AG10803 (cell line): Measurements from ENCODE around the gene KLK13.
A peak's percentile ranks its signal among the peaks of the same experiment; 100 is the strongest.

Experiments used
- DNase-seq: peaks from one replicate; pipeline ENCODE4 v3.0.0; 2010; ENCODE audit warnings: low read depth
- H3K4me3 ChIP-seq: 2 replicates; pipeline ENCODE4 v1.5.1; 2011; ENCODE audit warnings: mild to moderate bottlenecking, low read length, control low read depth
- TF ChIP-seq, protein P1 (sequence below): conservative IDR thresholded peaks from 2 replicates; pipeline ENCODE4 v1.5.1; 2011; ENCODE audit warnings: mild to moderate bottlenecking, low read length, control low read depth, inconsistent platforms

KLK13 gene

DNA sequence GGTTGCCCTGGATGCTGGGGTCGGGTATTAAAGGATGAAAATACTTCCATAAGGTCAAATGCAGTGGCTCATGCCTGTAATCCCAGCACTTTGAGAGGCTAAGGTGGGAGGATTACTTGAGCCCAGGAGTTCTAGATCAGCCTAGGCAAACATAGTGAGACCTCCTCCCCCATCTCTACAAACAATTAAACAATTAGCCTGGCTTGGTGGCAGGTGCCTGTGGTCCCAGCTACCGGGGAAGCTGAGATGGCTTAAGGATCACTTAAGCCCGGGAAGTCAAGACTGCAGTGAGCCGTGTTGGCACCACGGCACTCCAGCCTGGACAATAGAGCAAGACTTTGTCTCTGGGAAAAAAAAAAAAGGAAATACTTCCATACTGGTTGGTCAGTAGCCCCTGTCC lies 40.0 kb downstream of the KLK13 start:
- no peak for DNase-seq
- no peak overlapping the region for H3K4me3 ChIP-seq
- TF ChIP-seq, protein P1, sequence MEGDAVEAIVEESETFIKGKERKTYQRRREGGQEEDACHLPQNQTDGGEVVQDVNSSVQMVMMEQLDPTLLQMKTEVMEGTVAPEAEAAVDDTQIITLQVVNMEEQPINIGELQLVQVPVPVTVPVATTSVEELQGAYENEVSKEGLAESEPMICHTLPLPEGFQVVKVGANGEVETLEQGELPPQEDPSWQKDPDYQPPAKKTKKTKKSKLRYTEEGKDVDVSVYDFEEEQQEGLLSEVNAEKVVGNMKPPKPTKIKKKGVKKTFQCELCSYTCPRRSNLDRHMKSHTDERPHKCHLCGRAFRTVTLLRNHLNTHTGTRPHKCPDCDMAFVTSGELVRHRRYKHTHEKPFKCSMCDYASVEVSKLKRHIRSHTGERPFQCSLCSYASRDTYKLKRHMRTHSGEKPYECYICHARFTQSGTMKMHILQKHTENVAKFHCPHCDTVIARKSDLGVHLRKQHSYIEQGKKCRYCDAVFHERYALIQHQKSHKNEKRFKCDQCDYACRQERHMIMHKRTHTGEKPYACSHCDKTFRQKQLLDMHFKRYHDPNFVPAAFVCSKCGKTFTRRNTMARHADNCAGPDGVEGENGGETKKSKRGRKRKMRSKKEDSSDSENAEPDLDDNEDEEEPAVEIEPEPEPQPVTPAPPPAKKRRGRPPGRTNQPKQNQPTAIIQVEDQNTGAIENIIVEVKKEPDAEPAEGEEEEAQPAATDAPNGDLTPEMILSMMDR, result no peak

DNA sequence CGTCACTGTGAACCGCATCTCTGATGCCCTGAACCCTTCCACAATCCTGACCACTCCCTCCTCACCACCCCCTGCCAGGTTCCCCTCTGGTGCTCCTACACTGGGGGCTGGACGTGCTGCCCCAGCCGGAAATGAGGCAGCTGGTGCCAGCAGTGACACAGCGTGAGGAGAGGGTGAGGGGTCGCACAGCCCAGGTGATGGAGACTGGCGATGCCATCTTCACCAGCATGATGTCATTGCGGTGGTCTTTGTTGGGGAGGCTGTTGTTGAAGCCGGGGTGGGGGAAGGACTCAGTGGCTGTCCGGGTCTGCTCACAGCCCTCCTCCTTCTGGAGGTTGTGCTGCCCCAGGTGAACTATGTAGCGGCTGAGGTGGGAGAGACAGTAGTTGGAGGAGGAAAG lies 40.9 kb downstream of the KLK13 start:
- H3K4me3 ChIP-seq, result no peak overlapping the region
- DNase-seq, result no peak
- TF ChIP-seq, protein P1, result no peak

DNA sequence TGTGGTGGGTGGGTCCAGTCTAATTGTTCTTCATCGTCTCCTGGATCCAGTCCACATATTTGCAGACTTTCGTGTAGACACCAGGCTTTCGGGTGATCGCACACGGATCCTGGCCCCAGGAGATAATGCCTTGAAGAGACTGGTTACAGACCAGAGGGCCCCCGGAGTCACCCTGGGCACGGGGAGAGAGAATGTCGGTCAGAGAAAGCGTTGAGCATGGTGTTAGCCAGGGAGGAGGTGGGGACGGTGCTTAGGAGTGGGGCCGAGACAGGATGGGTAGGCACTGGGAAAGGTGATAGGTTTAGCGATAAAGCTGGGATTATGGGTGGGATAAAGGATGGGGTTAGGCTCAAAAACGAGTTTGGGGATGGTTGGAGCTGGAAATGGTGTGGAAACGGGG lies 42.4 kb downstream of the KLK13 start:
- DNase-seq, result no peak
- TF ChIP-seq, protein P1, result no peak
- no peak overlapping the region for H3K4me3 ChIP-seq

GRCh38 chr19:51020988-51021651 lies 43.8 kb downstream of the KLK13 start:
- no peak overlapping the region for H3K4me3 ChIP-seq
- DNase-seq, result peak; percentile 55
- TF ChIP-seq, protein P1, result peak; percentile 70

DNA sequence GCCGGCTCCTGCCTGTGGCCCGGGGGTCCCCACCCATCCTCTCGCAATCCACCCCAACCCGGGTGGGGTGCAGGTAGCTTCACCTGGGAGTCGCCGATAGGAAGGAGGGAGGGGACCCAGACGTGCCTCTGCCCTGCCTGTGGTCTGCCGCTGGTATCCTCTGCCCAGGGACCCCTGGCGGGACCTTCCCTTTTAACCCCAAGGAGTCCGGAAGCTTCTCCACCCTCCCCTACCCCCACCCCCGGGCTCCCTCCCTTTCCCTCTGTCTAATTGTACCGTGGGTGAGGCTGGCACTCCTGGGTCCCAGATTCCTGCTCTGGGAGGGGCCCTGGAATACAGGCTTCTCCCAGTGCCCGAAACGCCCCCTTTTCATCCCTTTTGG lies 45.4 kb downstream of the KLK13 start, which contains the start of gene KLK10:
KLK10 (minus strand) TSS at position 166 of the 382 bp plus-strand sequence. CDS start 579 bp downstream, outside the sequence.
- DNase-seq, result no peak
- no peak within 1 kb of the TSS; the same call in 1 of the 2 replicates for H3K4me3 ChIP-seq
- TF ChIP-seq, protein P1, result no peak

DNA sequence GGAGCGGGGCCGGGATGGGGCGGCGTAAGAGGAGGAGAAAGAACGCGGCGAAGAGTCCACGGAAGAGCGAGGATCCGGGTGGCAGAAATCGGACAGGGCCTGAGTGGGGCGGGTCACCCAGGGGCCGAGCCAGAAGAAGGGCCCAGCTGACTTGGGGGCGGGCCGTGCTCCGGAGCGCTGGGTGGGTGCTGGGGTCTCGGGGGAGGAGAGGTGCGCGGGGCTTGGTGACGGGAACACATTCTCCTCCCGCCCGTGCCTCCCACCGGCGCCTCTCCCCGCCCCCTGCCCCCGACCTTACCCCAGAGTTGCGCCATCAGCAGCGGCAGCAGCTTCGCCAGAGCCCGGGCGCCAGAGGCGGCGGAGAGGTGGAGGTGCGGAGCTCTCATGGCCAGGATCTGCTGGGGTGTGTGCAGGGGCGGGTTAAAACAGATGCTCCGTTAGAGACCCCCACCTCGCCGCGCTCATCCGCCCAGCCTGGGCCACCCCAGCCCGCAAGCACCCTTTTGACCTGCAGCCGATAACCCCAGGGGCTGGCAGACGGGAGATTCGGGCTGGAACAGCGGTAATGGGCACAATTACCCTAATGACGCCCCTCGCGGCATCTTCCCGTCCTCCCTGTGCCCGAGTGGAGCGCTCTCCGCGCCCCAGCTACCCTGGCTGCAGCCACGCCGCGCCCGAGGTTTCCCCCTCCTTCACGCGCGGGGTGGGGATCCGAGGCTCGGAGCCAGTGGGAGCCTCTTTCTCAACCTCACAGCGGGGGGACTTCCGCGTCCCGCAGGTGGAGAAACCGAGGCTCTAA lies 45.9 kb downstream of the KLK13 start:
- DNase-seq, result no peak
- TF ChIP-seq, protein P1, result no peak
- no peak overlapping the region; the same call in 1 of the 2 replicates for H3K4me3 ChIP-seq
